ENCODE measurements around the gene GABRD.

GRCh38 chr1:2041305-2041704 lies 22.2 kb downstream of the GABRD start:
- TF ChIP-seq CTCF (IDR thresholded peaks at IDR 0.05) (no peak), POLR2A (IDR thresholded peaks at IDR 0.05) (no peak)
